ENCODE results near the gene SLC30A2. TPM values are rescaled to one million over a fixed set of nuclear protein-coding genes. Genes with fewer than 3 reads are reported as not detected.

SLC30A2 gene
- total RNA-seq, 1 experiment from 2014 or later = 0.35 TPM

- no CpG with 5 or more reads among the region's 9 CpGs for WGBS (ENCODE audit: extremely low coverage, insufficient read length, low lambda C conversion rate)
- Histone ChIP-seq H2BK12ac (ENCODE audit: insufficient read length, low read depth, low read length) (no peak within 1 kb of the TSS), H3K79me2 (ENCODE audit: insufficient read depth, low read length) (no peaks in the 10 kb centered on the region), H3K56ac (ENCODE audit: insufficient read length, low read depth, low read length) (no peak within 1 kb of the TSS), H3K9ac (ENCODE audit: extremely low read depth, insufficient read length, low read length) (no peak within 1 kb of the TSS), H4K20me1 (ENCODE audit: control insufficient read depth, insufficient read depth, insufficient read length) (no peaks in the 10 kb centered on the region), H4K5ac (ENCODE audit: insufficient read length, low read depth, low read length) (no peak within 1 kb of the TSS), H4K8ac (replicated peaks; ENCODE audit: insufficient read length, low read depth, low read length) (no peak within 1 kb of the TSS), H2AK5ac (ENCODE audit: insufficient read length, low read length) (no peak within 1 kb of the TSS), H3T11ph (ENCODE audit: low read length) (no peak within 1 kb of the TSS), H3K4me1 (ENCODE audit: insufficient read depth, low read length) (no peaks in the 10 kb centered on the region), H3K18ac (ENCODE audit: insufficient read length, low read depth, low read length) (no peak within 1 kb of the TSS), H3K23me2 (ENCODE audit: insufficient read length, low read depth, low read length, poor library complexity, severe bottlenecking) (no peaks in the 10 kb centered on the region), H3K4ac (ENCODE audit: low read depth, low read length) (no peak within 1 kb of the TSS), H3K23ac (ENCODE audit: insufficient read length, low read depth, low read length) (no peak within 1 kb of the TSS), H3K27me3 (ENCODE audit: insufficient read depth, low read length) (no peaks in the 10 kb centered on the region), H2BK120ac (ENCODE audit: low read depth, low read length, poor library complexity, severe bottlenecking) (no peak within 1 kb of the TSS), H2AFZ (ENCODE audit: low read length) (no peak within 1 kb of the TSS), H2BK5ac (ENCODE audit: insufficient read length, low read length) (no peak within 1 kb of the TSS), H3K27ac (ENCODE audit: insufficient read length, low read depth, low read length) (no peak within 1 kb of the TSS), H3K14ac (ENCODE audit: insufficient read depth, low read length) (0 out of 2 replicates have a peak within 1 kb of the TSS, but pooled peaks have one; percentile 16), H2BK20ac (ENCODE audit: low read depth, low read length, poor library complexity, severe bottlenecking) (no peak within 1 kb of the TSS), H4K91ac (ENCODE audit: insufficient read length, low read depth, low read length) (no peak within 1 kb of the TSS), H3K9me3 (ENCODE audit: control insufficient read depth, low read depth, low read length) (no peaks in the 10 kb centered on the region), H3K4me2 (ENCODE audit: insufficient read depth, insufficient read length, low read length) (no peak within 1 kb of the TSS), H2BK15ac (ENCODE audit: low read depth, low read length) (no peak within 1 kb of the TSS), H3K79me1 (ENCODE audit: insufficient read depth, low read depth, low read length, poor library complexity, severe bottlenecking) (no peaks in the 10 kb centered on the region)
- DNase-seq = no peak
- H3K27ac Mint-ChIP-seq = no peak within 1 kb of the TSS; a peak in 1 of 7 replicates
- H3K4me3 Mint-ChIP-seq = no peak within 1 kb of the TSS
- peaks cover 10 to 20% of the 10 kb centered on the region in 2 experiments for H3K4me1 Mint-ChIP-seq
- TF ChIP-seq CTCF (conservative IDR thresholded peaks at IDR 0.05) = no peak
- H3K36me3 Mint-ChIP-seq (ENCODE audit: insufficient read depth in 1 of 3, low read depth in 3 of 3) = no peaks in the 10 kb centered on the region; a peak in 1 of 7 replicates
- no peaks in the 10 kb centered on the region for H3K9me3 Mint-ChIP-seq
- peaks cover 30% of the 10 kb centered on the region for H3K27me3 Mint-ChIP-seq (ENCODE audit: low read depth)
Measured at GRCh38 chr1:26067432-26067911, 21.6 kb upstream of the SLC30A2 start, which contains the start of gene TRIM63. Gene TRIM63, minus strand, starts transcription at chr1:26067630. Its CDS starts 136 bp downstream, at chr1:26067494.
